Amygdala (tissue), 56 donors: Measurements from ENCODE around the gene ZNF485.

Experiments
- DNase-seq, 56 donors: peaks; one replicate each; lab custom pipeline; 2025; lab: John Stamatoyannopoulos, UW

Gene ZNF485

GRCh38 chr10:43666552-43666951, 60.3 kb downstream of the ZNF485 start:
- no peak for DNase-seq

GRCh38 chr10:43667317-43667731, 61.1 kb downstream of the ZNF485 start:
- peak in 4 of 56 donors; percentile 11 to 26 (median 20) for DNase-seq
